Stimulated activated CD4-positive, alpha-beta T cell treated with anti-CD3 and anti-CD28 coated beads, Interleukin-1b, Interleukin-23, amount 100 ng/mL, for 48 hours (primary cell): Measurements from ENCODE around the gene LENG1.
A peak's percentile ranks its signal among the peaks of the same experiment; 100 is the strongest.
"Not testable (repeated sequence)": the region's sequence is repeated elsewhere in the genome, so short reads cannot be mapped to it uniquely, and the experiment has no call there.

Source experiments
- DNase-seq: peaks from one replicate; pipeline ENCODE4 v3.0.0-alpha.2; 2020

The LENG1 gene

GRCh38 chr19:54189145-54189734 is 29.7 kb upstream of the LENG1 start, which contains the start of gene MBOAT7:
TSS of gene MBOAT7 (minus strand) at chr19:54189580. CDS start at chr19:54188508, 1,072 bp downstream.
- no peak for DNase-seq

- DNase-seq, result peak; percentile 60
Measured at GRCh38 chr19:54188215-54188871, 28.8 kb upstream of the LENG1 start.

- DNase-seq, result no peak
Measured at GRCh38 chr19:54186934-54187381, 27.4 kb upstream of the LENG1 start.

GRCh38 chr19:54186351-54186750 is 26.8 kb upstream of the LENG1 start:
- no peak for DNase-seq

- no peak for DNase-seq
Measured at GRCh38 chr19:54183431-54183830, 23.9 kb upstream of the LENG1 start.

GRCh38 chr19:54181894-54182293 is 22.4 kb upstream of the LENG1 start:
- not testable (repeated sequence) for DNase-seq

GRCh38 chr19:54180691-54181091 is 21.2 kb upstream of the LENG1 start:
- no peak for DNase-seq

GRCh38 chr19:54179921-54180461 is 20.5 kb upstream of the LENG1 start:
- no peak for DNase-seq

GRCh38 chr19:54179262-54179852 is 19.8 kb upstream of the LENG1 start:
- DNase-seq, result no peak

GRCh38 chr19:54178581-54179261 is 19.2 kb upstream of the LENG1 start:
- DNase-seq, result no peak

GRCh38 chr19:54173951-54174834 is 14.7 kb upstream of the LENG1 start:
- no peak for DNase-seq

- DNase-seq, result no peak
Measured at GRCh38 chr19:54173359-54173699, 13.8 kb upstream of the LENG1 start.

- no peak for DNase-seq
Measured at GRCh38 chr19:54172471-54173358, 13.2 kb upstream of the LENG1 start, which contains the start of gene TMC4. TSS of gene TMC4 (minus strand) at chr19:54173160. CDS start at chr19:54173117, 43 bp downstream.

GRCh38 chr19:54171736-54172431 is 12.4 kb upstream of the LENG1 start:
- not testable (repeated sequence) for DNase-seq

GRCh38 chr19:54169149-54169740 is 9.7 kb upstream of the LENG1 start:
- DNase-seq, result no peak

GRCh38 chr19:54168174-54168917 is 8.8 kb upstream of the LENG1 start:
- peak; percentile 89 for DNase-seq

GRCh38 chr19:54165222-54165621 is 5.7 kb upstream of the LENG1 start:
- no peak for DNase-seq

- peak; percentile 64 for DNase-seq
Measured at GRCh38 chr19:54164369-54165068, 5.0 kb upstream of the LENG1 start.

GRCh38 chr19:54162884-54163283 is 3.4 kb upstream of the LENG1 start:
- DNase-seq, result no peak
